ENCODE data around the gene CEBPZ. TPM values are rescaled to one million over a fixed set of nuclear protein-coding genes. Genes with fewer than 3 reads are reported as not detected.

Gene CEBPZ
- total and polyA plus RNA-seq, 2 of the 13 experiments (the other 11 are each of a cell fraction or from before 2014, with no cell fraction given), result 14.4 to 117 TPM

DNA sequence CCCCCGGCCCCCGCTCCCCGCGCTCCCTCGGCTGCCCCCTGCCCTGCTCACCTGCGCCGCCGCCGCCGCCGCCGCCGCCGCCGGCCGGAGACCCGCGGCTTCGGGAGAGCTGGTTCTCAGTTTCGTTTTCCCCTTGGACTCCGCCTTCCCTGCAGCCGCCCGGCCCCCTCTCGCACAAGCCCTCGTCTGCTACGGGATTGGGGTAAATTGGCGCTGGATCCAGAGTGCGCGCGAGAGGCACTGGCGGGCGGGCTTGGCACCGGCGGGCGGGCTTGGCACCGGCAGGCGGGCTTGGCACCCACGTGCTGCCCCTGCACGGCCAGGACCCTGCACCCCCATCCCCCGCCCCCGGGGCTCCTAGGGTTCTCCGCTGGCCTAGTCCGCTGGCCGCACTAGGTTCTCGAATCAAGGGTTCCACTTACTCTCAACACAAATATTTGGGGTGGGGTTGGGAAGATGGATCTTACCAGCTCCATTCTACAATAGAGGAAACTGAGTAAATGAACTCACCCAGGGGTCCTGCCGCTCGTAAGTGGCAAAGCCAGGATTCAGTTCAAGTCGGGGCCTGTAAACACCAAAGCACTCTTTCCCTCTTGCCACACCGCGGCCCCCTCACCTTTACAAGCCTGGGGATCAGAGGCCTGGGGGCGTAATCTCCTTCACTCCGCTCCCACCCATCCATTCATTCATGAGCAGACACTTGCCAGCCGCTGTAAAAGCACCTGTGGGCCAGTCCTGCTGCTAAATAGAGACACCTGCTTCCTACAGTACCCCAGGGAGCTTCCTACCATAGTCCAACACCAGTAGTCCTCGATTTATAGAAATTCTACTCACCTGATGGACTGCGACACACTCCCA lies 74.3 kb downstream of the CEBPZ start, which contains the start of gene EIF2AK2 (continued):
- TF ChIP-seq, protein P1, sequence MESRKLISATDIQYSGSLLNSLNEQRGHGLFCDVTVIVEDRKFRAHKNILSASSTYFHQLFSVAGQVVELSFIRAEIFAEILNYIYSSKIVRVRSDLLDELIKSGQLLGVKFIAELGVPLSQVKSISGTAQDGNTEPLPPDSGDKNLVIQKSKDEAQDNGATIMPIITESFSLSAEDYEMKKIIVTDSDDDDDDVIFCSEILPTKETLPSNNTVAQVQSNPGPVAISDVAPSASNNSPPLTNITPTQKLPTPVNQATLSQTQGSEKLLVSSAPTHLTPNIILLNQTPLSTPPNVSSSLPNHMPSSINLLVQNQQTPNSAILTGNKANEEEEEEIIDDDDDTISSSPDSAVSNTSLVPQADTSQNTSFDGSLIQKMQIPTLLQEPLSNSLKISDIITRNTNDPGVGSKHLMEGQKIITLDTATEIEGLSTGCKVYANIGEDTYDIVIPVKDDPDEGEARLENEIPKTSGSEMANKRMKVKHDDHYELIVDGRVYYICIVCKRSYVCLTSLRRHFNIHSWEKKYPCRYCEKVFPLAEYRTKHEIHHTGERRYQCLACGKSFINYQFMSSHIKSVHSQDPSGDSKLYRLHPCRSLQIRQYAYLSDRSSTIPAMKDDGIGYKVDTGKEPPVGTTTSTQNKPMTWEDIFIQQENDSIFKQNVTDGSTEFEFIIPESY (CRISPR knock-in tag; IDR thresholded peaks at IDR 0.05), result 0 out of 2 replicates have a peak, but pooled peaks have one; percentile 20
- TF ChIP-seq ZNF775 (CRISPR knock-in tag; IDR thresholded peaks at IDR 0.05; ENCODE audit: borderline replicate concordance) (no peak), MYNN (CRISPR knock-in tag; IDR thresholded peaks at IDR 0.05; ENCODE audit: low read depth) (no peak), TOPORS (CRISPR knock-in tag; IDR thresholded peaks at IDR 0.05) (peak; percentile 89), RAD51 (IDR thresholded peaks at IDR 0.05; ENCODE audit: borderline replicate concordance) (no peak), ZFX (CRISPR knock-in tag; IDR thresholded peaks at IDR 0.05; ENCODE audit: low read depth) (peak; percentile 86), ZNF616 (CRISPR knock-in tag; IDR thresholded peaks at IDR 0.05; ENCODE audit: low read depth) (no peak), TEAD3 (CRISPR knock-in tag; optimal IDR thresholded peaks at IDR 0.05; ENCODE audit: borderline replicate concordance) (peak; percentile 2), EED (CRISPR knock-in tag; IDR thresholded peaks at IDR 0.05) (no peak; the same call in 1 of the 2 replicates), ZFY (CRISPR knock-in tag; IDR thresholded peaks at IDR 0.05) (peak; percentile 81), ZNF570 (CRISPR knock-in tag; IDR thresholded peaks at IDR 0.05; ENCODE audit: borderline replicate concordance) (0 out of 2 replicates have a peak, but pooled peaks have one; percentile 35), HMG20A (CRISPR knock-in tag; IDR thresholded peaks at IDR 0.05; ENCODE audit: borderline replicate concordance) (no peak)
- TF ChIP-seq, protein P2, sequence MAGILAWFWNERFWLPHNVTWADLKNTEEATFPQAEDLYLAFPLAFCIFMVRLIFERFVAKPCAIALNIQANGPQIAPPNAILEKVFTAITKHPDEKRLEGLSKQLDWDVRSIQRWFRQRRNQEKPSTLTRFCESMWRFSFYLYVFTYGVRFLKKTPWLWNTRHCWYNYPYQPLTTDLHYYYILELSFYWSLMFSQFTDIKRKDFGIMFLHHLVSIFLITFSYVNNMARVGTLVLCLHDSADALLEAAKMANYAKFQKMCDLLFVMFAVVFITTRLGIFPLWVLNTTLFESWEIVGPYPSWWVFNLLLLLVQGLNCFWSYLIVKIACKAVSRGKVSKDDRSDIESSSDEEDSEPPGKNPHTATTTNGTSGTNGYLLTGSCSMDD (CRISPR knock-in tag; IDR thresholded peaks at IDR 0.05), result no peak
- TF ChIP-seq, protein P3, sequence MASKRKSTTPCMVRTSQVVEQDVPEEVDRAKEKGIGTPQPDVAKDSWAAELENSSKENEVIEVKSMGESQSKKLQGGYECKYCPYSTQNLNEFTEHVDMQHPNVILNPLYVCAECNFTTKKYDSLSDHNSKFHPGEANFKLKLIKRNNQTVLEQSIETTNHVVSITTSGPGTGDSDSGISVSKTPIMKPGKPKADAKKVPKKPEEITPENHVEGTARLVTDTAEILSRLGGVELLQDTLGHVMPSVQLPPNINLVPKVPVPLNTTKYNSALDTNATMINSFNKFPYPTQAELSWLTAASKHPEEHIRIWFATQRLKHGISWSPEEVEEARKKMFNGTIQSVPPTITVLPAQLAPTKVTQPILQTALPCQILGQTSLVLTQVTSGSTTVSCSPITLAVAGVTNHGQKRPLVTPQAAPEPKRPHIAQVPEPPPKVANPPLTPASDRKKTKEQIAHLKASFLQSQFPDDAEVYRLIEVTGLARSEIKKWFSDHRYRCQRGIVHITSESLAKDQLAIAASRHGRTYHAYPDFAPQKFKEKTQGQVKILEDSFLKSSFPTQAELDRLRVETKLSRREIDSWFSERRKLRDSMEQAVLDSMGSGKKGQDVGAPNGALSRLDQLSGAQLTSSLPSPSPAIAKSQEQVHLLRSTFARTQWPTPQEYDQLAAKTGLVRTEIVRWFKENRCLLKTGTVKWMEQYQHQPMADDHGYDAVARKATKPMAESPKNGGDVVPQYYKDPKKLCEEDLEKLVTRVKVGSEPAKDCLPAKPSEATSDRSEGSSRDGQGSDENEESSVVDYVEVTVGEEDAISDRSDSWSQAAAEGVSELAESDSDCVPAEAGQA (IDR thresholded peaks at IDR 0.05; ENCODE audit: low read depth), result no peak
- TF ChIP-seq, protein P3 (CRISPR knock-in tag; IDR thresholded peaks at IDR 0.05; ENCODE audit: borderline replicate concordance), result no peak
- TF ChIP-seq, protein P4, sequence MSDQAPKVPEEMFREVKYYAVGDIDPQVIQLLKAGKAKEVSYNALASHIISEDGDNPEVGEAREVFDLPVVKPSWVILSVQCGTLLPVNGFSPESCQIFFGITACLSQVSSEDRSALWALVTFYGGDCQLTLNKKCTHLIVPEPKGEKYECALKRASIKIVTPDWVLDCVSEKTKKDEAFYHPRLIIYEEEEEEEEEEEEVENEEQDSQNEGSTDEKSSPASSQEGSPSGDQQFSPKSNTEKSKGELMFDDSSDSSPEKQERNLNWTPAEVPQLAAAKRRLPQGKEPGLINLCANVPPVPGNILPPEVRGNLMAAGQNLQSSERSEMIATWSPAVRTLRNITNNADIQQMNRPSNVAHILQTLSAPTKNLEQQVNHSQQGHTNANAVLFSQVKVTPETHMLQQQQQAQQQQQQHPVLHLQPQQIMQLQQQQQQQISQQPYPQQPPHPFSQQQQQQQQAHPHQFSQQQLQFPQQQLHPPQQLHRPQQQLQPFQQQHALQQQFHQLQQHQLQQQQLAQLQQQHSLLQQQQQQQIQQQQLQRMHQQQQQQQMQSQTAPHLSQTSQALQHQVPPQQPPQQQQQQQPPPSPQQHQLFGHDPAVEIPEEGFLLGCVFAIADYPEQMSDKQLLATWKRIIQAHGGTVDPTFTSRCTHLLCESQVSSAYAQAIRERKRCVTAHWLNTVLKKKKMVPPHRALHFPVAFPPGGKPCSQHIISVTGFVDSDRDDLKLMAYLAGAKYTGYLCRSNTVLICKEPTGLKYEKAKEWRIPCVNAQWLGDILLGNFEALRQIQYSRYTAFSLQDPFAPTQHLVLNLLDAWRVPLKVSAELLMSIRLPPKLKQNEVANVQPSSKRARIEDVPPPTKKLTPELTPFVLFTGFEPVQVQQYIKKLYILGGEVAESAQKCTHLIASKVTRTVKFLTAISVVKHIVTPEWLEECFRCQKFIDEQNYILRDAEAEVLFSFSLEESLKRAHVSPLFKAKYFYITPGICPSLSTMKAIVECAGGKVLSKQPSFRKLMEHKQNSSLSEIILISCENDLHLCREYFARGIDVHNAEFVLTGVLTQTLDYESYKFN (CRISPR knock-in tag; conservative IDR thresholded peaks at IDR 0.05), result peak; percentile 24; the same call in 1 of the 2 replicates
